NCI-H146 treated with DMSO at 0.1 percent for 48 hours (cell line): ENCODE measurements around the gene PRSS27.

Experiments used
- DNase-seq: peaks from one replicate; lab custom pipeline; 2025; ENCODE audit not compliant: unreplicated experiment; lab: John Stamatoyannopoulos, UW

Gene PRSS27

DNA sequence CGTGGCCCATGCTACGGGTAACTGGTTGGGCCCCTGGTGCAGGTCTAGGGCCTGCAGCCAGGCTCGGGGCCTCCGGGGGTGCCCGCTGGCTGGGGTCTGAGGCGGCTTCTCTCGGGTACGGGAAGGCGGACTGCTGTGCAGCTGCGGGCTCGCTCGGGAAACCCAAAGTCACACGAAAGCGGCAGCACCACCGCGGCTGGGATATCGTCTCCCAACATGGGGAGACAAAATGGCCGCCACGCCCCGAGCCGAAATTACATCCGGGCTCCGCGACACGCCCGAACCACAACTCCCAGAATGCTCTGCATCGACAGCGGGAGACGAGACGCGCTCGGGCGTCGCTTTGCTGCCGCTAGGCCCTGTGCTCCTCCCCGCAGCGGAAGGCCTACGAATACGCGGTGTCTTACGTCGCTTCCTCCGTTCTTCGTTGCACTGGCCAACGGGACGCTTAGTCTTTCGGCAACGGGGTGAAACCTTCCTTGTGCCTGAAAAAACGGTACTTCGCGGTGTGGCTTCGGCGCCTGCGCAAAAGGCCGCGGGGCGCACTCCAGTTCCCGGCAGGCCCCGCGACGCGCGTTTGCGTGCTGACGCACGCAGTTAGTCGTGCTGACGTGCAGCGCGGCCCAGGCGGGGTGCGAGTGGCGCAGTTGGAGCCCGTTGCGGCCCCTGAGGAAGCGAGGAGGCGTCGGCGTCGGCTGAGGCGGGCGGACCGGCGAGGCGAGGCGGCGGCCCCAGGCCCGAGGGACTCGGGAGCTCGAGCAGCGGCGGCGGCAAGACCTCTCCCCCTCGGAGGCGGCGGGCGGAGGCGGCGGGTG lies 32.2 kb upstream of the PRSS27 start, which contains the start of gene SRRM2:
SRRM2 (plus strand) TSS at position 604 of the 815 bp plus-strand sequence. CDS start 3,727 bp downstream, outside the sequence.
- DNase-seq, result peak; percentile 93

DNA sequence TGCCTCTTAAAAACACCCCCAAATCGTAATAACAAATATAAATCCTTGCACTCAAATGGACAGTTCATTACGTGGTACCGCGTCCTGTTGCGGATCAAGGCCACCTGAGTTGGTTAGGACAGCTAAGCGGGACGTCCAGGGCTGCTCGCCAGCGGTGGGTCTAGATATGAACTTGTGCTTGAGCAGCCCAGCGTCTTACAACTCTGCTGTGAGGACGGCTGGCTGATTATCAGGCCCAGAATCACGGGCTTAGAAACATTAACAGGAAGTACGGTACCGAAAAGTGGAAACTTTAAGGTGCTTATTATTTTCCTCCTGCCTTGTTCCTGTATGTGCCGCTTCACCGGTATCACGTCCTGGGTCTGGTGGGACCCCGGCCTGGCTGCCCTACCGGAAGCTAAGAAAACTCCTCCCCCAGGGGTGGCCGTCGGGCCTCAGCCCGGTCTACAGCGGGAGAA lies 31.6 kb upstream of the PRSS27 start:
- DNase-seq, result peak; percentile 75

DNA sequence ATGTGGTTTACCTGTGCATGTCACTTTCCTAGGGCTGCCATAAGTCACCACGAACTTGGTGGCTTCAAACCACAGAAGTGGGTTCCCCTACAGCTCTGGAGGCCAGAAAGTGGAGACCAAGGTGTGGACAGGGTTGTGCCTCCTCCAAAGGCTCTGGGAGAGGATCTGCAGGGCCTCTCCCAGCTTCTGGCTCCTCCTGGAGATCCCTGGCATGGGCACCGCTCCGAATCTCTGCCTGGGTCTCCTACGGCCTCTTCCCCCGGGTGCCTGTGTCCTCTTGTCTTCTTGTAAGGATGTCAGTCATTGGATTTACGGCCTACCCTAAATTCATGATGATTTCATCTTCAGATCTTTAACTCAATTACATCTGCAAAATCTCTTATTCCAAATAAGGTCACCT lies 29.9 kb upstream of the PRSS27 start:
- no peak for DNase-seq

DNA sequence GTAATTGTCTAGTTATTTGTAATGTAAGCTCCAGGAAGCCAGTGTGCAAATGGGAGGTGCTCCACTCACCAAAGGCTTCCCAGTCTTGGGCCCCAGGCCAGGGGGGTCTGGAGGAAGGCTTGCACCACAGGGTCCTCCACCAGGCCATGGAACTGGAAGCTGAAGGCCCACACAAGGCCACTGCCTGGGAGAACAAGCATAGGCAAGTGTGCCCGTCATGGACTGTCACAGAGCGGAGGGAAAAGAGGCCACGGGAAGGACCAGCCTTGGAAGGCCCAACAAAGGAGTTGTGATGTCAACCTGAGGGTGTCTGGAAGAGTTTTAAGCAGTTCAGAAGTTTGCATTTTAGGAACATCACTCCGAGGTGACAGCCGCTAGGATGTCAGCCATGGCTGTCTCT lies 29.5 kb upstream of the PRSS27 start:
- no peak for DNase-seq

DNA sequence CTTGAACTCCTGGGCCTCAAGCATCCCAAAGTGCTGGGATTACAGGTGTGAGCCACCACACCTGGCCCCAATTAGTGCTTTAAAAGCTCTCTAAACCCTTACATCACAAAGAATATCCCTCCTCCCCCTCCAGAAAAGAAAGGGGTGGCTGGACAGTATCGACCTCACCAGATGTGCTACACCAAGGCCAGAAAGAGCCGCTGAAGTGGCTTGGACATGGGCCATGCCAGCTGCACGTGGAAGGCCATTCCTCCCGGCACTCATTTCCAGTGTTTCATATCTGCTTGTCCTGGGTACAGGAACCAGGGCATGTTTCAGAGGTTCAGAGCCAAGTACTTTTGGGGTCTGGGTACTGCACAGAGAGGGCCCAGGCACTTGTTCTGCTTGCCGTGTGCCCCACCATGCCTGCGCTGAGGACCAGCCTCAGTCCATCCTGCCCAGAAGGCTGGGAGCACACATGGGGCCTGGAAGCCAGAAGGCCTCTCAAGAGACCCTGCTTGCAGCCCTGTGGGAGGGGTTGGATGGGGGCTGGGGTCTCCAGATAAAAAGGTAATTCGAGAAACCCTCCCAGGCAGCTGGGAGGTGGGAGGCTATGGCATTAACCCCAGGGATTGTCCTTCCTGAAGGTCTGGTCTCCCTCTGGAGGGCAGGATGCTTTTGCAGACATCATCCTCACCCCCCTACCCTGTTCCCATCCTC lies 28.9 kb upstream of the PRSS27 start:
- peak; percentile 18 for DNase-seq

DNA sequence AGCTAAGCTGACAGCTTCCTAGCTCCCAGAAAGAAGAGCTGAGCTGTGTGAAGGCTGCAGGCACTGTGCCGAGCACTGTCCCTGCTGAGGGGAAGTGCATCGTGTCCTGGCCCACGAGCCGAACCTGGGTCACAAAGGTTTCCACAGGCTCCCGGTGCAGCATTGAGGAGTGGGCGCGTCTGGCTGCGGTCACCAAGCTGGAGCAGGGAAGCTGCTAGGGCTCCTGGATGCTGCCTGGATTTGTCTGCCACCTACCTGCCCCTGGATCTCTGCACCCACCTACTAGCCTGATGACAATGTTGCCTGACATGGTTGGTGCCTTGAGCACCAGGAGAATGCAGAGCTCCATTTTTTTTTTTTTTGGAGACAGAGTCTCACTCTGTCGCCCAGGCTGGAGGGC lies 25.9 kb upstream of the PRSS27 start:
- DNase-seq, result no peak

DNA sequence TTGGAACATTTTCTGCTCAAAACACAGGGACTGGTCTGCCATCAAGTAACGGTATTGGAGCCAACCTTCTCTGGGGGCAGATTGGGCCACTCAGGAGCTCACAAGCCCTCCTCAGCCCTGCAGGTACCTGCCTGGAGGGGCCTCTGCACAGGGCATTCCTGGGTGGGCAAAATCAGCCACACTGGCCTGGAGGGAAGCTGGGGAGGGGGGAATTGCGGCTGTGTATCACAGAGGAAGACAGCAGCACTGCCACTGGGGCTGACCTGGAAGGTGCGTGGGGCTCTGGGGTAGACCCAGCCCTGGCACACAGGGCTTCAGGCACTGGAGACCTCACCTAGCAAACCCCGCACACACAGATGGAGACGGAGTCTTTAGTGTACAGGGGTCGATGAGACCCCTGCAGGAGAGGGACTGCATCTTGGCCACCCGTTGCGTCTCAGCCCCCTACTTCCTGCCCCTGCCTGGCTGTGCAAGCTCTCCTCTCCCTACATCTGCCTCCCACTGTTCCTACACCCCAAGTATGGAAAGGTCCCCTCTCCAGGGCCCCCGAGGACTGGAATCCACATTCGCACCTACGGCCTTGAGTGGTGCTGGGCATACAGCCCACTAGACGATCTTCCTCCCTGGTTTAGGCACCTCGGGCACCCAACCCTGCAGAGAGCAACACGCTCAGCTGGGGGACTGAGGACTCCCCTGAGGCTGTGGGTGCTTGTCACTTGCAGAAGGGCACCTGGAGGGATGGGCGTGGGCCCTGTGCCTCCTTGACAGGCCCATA lies 25.3 kb upstream of the PRSS27 start:
- no peak for DNase-seq

DNA sequence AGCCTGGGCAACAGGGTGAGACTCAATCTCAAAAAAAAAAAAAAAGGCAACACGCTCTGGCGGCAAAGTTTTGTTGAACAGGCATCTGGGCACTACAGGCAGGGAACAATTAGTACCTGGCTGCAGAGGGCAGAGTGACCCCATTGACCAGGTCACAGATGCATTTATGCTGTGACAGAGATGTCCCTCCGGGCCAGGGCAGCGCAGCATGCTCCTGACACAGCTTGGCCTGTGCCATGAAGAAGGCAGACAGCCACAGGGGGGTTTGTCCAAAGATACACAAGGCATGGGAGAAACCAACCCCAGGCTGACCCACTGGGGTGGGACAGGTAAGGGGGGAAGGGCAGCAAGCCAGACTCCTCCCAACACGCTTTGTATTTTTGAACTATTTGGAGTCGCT lies 24.7 kb upstream of the PRSS27 start:
- no peak for DNase-seq

DNA sequence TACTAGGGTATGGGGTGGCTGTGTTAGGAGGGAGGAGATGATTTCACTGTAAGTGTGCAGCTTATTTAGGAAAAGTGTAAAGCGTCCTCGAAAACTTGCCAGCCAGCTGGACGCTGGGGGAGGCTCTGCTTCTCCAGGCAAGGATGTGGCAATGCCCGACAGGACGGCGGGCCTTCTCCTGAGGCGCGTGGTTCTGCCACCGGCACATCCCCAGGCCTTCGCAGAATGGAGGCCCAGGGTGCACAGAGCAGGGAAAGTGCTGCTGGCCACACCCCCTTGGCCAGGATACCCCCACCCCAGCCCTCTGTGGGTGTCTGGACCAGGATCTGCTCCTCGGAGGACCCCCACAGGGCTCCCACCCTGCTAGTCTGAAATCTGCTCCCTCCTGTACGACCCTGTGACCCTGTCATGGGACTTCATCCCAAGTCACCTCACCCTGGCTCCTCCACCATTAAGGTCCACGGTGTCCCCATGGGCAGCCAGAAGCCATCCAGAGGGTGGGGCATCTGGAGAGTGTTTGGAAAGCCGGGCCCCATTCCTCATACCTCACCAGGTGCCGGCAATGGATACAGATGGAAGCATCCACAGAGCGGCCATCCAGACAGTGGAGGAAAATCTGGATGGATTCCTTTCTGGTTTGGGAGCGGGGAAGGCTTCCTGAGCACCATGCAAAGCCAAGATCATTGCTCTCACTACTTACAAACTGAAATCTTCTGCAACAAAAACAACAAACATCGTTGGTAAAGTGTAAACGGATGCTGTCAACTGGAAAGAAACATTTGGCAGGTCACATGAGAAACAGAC lies 23.2 kb upstream of the PRSS27 start:
- no peak for DNase-seq

DNA sequence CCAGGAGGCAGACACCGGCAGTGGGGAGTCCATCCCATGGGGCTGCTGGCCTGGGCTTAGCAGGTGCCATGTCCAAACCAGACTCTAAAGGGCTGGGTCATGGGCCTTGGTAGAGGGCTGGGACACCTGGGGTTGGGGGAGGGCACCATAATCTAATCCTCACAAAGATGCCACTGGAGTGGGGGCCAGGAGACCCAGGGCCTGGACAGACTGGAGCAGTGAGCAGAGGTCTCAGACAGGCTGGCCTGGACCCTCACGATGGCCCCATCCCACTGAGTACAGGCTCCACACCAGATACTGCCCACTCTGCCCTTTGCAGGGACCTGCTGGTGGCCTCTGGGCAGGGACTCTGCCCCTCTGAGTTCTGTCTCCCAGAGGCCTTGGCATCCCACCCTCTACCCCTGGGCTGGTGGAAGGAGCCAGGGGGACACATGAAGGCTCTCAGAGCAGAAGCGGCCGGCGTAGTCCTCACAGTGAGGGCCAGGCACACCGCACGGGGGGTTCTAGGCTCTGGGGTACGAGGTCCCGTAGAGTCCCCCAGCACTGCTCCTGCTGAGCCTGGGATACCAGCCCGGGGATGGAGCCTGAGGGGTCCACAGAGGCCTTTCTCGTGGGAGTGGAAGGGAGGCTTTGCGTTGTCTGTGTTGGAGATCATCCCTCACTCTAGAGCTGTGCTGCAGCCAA lies 22.4 kb upstream of the PRSS27 start:
- no peak for DNase-seq

DNA sequence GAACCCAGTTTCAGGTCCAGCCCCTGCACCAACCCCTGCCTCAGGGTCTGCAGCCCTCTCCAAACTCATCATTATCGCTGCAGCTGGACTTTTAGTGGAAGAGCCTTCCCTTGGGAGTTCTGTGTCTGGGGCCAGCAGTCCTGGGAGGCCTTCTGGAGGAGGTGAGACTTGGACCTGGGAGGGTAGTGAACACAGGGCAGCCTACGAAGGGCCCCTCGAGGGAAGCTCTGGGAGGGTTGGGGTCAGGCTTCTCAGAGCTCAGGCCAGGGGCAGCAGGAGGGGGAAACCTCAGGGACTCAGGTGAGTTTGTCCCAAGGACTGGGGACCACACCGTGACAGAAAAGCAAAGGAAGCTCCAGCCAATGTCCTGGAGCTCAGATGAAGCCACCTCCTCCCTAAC lies 21.1 kb upstream of the PRSS27 start:
- no peak for DNase-seq

DNA sequence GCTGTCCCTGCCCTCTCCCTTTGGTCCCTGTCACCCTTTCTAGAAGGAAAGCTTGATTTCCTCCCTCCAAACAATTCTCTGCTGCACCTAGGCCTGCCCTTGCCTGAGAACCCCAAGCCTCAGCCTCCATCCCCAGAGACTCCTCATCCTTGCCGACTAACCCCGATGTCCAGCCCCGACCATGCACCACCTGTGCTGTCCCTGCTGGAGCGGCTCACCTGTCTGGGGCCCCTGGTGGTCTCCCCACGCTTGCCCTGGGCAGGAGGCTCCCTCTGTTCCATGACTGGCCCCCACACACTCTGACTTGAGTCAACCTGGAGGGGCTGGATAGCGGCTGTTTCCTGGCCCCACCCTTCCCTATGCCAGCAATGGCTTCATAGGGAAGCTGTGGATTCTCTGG lies 20.5 kb upstream of the PRSS27 start:
- no peak for DNase-seq

DNA sequence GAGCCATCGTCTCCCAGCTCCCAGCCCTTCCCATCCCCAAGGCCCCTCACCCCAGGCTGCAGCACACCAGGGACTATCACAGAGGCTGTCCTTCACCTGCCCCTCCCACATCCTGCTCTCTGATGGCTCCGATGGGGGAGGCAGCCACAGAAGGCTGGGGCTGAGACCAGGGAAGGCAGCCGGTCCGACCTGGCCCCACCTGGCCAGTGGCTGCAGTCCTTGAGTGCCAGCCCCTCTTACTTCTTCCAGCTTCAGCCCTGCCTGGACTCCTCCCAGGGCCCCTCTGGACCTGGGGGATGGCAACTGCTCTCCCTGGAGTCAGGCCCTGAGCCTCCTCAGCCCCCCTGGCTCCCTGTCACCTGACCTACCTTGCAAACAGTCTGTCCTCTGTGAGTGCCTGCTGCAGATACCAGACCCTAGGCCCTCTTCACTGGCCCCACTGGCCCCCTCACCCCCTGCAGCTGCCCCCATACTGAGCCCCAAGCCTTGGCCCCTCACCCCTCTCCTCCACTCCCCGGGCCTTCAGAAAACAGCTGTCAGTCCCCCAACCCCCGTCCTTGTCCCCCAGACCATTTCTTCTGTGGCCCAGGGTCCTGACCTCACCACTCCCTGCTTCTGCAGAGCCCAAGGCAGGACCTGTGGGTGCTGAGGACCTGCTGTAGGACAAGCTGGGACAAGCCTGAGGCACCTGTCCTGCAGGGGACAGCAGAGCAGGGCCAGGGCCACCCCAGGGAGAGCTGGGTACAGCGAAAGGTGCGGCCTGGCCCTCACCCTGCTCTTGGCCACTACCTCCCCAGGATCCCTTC lies 19.8 kb upstream of the PRSS27 start:
- DNase-seq, result no peak

DNA sequence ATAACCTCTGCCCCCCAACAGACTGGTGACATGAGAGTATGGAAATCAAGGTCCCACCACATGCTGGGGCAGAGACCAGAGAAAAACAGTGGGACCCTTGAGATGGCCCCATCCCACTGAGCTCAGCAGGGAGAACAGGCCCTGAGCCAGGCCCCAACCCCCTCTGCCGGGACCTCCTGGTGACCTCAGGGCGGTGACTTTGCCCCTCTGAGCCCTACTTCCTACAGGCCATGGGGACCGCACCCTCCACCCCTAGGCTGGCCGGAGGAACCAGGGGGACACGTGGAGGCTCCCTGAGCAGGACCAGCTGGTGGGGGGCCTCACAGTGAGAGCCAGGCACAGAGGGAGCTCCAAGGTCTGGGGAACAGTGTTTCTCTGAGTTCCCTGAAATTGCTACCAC lies 18.6 kb upstream of the PRSS27 start:
- no peak for DNase-seq

DNA sequence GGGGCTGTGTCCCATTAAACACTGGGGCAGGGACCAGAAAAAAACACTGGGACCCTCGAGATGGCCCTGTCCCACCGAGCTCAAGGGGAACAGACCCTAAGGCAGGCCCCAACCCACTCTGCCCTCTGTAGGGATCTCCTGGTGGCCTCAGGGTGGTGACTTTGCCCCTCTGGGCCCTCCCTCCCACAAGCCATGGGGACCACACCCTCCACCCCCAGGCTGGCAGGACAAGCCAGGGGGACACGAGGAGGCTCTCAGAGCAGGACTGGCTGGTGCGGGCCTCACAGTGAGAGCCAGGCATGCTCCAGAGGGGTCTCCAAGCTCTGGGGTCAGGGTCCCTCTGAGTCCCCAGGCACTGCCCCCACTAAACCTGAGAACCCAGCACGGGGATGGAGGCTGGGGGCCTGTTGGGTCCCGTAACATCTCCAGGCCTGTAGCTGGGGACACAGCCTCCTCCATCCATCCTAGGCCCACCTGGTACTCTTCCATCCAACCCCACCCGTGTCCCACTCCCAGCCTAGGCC lies 17.9 kb upstream of the PRSS27 start:
- DNase-seq, result no peak

DNA sequence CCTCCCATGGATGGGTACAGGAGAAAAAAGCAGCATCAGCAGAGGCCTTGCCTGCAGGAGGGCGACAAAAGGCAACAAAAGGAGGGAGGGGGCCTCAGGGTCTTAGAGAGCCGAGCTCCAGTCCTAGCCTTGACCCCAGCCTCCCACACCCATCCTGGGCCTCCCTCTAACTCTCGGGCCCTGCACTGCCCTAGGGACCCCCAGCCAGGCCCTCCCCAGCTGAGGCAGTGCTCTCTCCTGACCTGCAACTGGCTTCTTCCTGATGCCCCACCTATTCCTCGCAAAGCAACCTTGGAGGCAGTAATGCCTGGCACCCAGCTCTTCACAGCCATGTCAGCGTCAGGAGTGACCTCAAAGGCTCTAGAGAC lies 17.2 kb upstream of the PRSS27 start:
- DNase-seq, result no peak

DNA sequence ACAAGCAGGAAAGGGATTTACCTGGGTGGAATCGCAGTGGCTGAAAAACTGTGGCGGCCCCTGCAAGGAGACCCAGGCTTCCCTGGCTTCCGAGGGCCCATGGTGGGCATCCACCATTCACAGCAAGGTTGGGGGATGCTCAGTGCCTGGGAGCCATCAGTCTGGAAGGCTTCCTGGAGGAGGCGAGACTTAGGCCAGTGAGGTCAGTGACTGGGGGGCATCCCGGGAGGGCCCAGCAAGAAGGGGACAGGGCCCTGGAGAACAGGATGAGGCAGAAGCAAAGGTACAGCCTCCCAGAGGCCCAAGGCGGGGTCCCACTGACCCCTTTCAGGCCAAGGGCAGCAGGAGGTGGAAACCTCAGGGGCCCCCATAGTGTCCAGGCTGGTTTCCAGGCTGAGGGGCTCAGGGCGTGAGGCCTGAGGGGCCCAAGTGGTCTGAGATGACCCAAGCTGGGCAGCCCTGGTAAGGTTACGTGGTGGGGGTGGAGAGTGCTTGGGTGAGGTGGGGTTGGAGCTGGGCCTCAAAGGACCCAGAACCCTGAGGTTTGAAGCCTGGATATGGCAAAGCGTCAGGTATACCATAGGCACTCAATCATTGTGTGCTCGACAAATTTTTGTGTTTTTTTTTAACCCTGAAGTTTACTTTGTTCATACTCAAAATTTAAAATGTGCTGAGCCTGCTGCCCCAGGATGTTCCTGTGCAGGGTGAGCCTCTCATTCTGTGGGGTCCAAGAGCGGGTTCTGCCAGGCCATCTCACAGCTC lies 16.6 kb upstream of the PRSS27 start:
- DNase-seq, result no peak

DNA sequence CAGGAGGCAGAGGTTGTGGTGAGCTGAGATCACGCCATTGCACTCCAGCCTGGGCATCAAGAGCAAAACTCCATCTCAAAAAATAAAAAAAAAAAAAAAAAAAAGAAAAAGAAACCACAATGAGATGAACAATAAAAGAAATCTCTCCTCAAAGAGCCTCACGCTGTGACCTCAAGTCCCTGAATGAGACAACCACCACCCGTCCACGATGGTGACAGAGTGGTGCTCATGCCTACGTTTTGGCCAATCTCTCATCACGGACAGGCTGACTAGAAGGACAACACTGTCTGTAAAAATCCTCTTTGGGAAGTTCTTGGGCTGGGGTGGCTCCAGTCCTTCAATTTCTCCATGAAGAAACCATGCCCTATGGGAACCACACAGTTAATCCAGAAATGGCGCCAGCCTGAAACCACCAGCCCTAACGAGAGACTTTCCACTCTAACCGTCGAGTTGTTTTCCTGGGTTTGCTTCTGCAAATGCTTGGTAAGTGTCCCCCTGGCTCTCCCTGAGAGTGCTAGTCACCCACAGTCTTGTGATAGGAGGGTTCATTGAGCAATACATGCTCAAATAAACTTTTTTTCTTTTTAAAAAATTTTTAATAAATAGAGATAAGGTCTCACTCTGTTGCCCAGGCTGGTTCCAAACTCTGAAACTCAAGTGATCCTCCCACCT lies 15.0 kb upstream of the PRSS27 start:
- no peak for DNase-seq
